Activated CD4-positive, alpha-beta T cell treated with anti-CD3 and anti-CD28 coated beads, Interleukin-2, Interleukin-6, amounts not matched to agents 100 ng/mL and 50 ng/mL, durations not matched to agents 16 hours and 8 hours (primary cell): Measurements from ENCODE around the gene NXT1.
A peak's percentile ranks its signal among the peaks of the same experiment; 100 is the strongest.
"Not testable (repeated sequence)": the region's sequence is repeated elsewhere in the genome, so short reads cannot be mapped to it uniquely, and the experiment has no call there.

Experiments used
- DNase-seq: peaks from one replicate; pipeline ENCODE4 v3.0.0-alpha.2; 2020

Gene NXT1

GRCh38 chr20:23331450-23332350 lies 18.9 kb upstream of the NXT1 start:
- no peak for DNase-seq

GRCh38 chr20:23332467-23332866 lies 18.1 kb upstream of the NXT1 start:
- DNase-seq, result no peak

DNA sequence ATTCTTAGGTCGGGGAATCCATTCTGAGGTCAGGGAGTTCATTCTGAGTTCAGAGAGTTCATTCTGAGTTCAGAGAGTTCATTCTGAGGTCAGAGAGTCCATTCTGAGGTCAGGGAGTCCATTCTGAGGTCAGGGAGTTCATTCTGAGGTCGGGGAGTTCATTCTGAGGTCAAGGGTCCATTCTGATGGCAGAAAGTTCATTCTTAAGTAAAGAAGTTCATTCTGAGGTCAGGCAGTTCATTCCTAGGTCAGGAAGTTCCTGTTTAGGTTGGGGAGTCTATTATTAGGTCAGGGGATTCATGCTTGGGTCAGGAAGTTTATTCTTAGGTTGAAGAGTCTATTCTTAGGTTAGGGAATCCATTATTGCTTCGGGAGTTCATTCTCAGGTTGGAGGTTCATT lies 16.5 kb upstream of the NXT1 start:
- no peak for DNase-seq

DNA sequence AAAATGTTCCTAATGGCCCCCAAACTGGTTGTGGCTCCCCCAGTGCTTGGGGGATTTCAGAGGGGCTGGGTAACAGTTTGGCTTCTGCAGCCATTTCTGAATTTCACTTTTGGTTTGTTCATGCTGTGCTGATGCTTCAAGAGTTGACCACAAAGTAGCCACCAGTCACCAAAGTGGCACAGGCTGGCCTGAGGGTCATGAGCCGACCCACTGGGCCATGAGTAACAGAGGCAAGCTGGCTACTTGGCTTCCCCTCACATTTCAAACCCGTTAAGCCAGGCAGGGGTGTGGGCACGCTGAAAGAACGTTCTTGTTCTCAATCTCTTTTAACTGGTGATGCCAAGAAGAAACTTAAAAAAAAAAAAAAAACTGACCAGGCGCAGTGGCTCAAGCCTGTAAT lies 15.1 kb upstream of the NXT1 start:
- DNase-seq, result no peak

GRCh38 chr20:23336476-23336875 lies 14.1 kb upstream of the NXT1 start:
- DNase-seq, result no peak

- no peak for DNase-seq
These were observed 13.3 kb upstream of the NXT1 start for GRCh38 chr20:23337312-23337711.

GRCh38 chr20:23339986-23340385 lies 10.6 kb upstream of the NXT1 start:
- DNase-seq, result no peak

GRCh38 chr20:23340524-23340923 lies 10.1 kb upstream of the NXT1 start:
- peak; percentile 30 for DNase-seq

- no peak for DNase-seq
These were observed 9.5 kb upstream of the NXT1 start for GRCh38 chr20:23341073-23341472.

DNA sequence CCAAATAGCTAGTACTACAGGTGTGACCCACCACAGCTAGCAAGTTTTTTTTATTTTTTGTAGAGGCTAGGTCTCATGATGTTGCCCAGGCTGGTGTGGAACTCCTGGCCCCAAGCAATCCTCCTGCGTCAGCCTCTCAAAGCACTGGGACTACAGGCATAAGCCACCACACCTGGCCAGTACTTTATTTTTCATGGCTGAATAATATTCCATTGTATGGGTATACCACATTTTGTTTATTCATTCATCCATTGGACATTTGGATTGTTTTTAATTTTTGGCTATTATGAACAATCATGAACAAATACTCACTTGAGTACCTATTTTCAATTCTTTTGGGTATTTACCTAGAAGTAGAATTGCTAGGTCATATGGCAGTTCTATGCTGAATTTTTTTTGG lies 7.0 kb upstream of the NXT1 start:
- no peak for DNase-seq

DNA sequence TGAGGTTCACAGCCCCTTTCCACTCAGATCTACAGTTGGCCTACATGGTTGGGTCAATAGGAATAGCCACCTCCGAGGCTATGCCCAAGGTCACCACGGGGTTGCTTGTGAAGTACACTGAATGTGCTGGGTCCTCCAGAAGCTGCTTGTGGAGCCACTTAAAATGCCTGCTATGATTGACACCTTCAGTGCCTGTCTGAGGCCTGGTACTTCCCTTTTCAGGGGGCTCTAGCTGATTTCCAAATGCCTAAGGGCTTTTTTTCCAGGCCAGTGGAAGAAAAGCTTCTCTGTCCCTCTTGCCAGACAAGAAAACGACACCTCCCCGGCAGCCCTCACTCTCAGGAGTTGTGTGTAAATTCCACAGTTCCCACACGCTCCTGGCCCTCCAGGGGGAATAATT lies 6.3 kb upstream of the NXT1 start:
- DNase-seq, result no peak

DNA sequence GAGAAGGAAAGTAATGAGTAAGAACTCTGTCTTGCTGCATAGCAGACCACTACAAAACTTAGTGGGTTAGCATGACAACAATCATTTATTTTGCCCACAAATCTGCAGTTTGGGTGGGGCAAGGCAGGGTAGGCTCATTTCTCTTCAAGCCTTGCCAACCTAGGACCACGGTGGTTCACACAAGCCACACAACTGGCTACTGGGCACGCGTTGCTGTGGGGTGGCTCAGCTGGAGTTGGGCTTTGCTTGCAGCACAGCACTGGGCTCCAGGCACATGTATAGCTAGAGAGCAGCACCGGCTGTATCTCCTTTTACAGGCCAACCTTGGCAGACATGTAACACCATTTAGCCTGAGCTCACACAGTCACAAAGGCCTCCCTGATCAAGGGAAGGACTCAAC lies 4.6 kb upstream of the NXT1 start:
- no peak for DNase-seq

- DNase-seq, result no peak
These were observed 2.8 kb upstream of the NXT1 start for GRCh38 chr20:23347791-23348190.

GRCh38 chr20:23348510-23348909 lies 2.1 kb upstream of the NXT1 start:
- DNase-seq, result not testable (repeated sequence)

DNA sequence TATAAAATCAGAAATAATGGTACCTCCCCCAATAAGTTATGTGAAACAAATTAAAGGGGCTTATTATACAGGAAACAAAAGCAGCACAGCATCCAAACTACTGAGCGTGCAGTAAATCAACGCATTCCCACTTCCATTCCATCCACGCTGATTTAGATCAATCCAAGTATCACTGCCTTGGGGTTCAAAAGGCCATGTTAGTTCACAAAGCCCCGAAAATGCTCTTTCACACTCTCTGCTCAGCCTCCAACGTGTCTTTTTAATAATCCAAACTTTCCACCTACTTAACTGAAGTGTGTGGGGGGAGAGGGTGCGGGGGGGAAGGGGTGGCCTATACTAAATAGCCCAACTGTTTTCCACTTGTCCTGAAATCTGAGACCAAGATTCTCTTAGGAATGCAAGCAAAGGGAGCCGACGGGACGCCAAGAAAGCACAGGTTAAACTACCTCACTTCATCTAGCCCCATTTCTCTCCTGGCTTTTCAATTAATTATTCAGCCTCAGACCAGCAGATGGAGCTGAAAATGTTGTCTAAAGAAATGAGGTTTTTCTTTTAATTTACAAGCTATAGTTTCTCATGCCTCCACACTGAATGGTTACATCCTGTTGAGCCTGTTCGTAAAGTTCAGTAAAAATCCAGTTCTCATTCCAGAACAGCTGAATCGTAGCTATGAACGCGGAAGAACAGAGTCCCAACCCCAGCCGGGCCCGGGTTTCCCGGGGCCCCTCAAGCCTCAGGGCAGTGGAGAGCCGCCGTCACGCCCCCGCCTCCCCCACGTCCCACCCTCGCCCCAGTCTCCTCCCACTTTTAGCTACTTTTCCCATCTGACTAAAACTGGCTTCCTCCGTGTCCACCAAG lies 1.0 kb upstream of the NXT1 start:
- DNase-seq, result peak; percentile 85

GRCh38 chr20:23350904-23351838 lies 580 bp downstream of the NXT1 start:
- DNase-seq, result peak; percentile 70

DNA sequence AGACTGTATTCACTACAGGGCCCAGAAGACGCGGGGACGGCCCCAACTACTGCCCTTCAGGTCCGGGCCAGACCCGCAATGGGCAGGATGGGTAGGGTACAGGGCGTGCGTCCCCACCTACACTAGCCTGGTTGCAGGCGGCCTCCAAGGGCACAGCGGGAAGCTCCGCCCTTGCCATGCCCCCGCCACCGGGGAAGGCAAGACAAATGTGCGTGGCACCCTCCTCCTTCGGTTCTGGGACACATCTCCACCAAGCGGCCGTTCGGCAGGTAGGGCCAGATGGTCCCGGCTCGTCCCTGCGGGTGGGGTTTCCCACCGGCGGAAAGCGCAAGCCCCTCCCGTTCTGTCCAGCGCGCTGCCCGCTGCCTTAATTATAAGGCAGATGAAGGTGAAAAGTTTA lies 5.6 kb downstream of the NXT1 start:
- no peak for DNase-seq

GRCh38 chr20:23357767-23358562 lies 7.4 kb downstream of the NXT1 start:
- DNase-seq, result peak; percentile 100

- no peak for DNase-seq
These were observed 7.9 kb downstream of the NXT1 start for GRCh38 chr20:23358563-23358906.

GRCh38 chr20:23358923-23359593 lies 8.5 kb downstream of the NXT1 start:
- DNase-seq, result no peak

DNA sequence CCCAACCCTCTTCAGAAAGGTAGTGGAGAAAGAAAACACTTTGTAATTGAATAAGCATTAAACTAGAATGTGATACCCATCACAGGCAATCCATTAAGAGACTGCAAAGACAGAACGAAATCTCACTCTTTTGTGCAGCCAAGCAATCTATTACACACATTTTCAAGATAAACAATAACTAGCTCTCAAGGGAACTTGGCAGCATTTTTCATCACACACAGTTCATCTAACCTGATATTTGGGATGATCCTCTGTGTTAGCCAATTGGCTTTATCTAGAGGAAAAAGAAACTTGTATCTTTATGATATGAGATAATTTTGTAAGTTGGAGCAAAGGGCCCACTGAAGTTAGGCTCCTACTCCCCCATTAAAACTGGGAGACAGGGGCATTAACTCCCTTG lies 9.9 kb downstream of the NXT1 start:
- DNase-seq, result no peak

DNA sequence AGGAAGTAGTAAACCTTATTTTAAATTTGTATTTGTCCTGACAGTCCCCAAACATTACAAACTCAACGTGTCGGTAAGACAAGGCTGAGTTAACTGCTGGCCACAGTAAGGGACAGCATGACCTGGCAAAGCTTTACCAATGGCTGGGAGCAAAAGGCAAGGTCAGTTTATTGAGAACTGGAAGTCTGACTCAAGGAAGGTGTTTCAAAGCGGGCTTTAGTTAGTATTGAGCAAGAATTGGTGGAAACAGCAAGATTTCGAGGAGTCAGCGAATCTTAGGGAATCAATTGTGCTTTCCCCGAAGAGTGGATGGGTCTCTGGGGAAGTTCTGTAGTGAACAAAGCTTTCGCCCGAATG lies 10.5 kb downstream of the NXT1 start:
- no peak for DNase-seq
